ENCODE data around the gene MTURN.

MTURN gene

GRCh38 chr7:30155481-30155880 is 20.7 kb downstream of the MTURN start:
- H3K9me3 ChIP-seq, result no peaks in the 10 kb centered on the region
- H3K4me3 ChIP-seq (ENCODE audit: low read depth in 1 of 2, low read length in 1 of 2), result no peak overlapping the region
- H3K27ac ChIP-seq, result no peak overlapping the region
- peaks cover 22 to 42% of the 10 kb centered on the region in 2 experiments for H3K4me1 ChIP-seq (ENCODE audit: control insufficient read depth in 1 of 2, insufficient read depth in 1 of 2, low read depth in 1 of 2, low read length in 1 of 2)
- H3K36me3 ChIP-seq, result peaks cover 23% of the 10 kb centered on the region
- no peaks in the 10 kb centered on the region for H3K27me3 ChIP-seq
- no peak for TF ChIP-seq CTCF (IDR thresholded peaks at IDR 0.05)

DNA sequence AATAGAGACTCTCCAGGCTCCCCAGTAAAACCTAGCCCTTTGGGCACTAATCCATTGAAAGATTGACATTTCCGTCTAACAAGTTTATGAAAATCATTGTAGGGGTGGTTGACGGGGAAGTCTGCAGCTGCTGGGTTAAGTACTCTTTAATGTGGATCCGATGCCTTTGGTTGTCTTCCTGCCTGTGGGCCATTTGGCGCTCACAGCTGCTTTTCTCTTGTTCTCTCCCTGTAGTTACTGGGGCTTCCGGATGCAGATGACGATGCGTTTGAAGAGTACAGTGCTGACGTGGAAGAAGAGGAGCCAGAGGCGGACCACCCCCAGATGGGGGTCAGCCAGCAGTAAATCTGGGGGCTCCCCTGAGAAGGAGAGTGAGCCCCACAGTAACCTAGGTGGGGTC is 22.4 kb downstream of the MTURN start:
- H3K4me1 ChIP-seq (ENCODE audit: control insufficient read depth in 1 of 2, insufficient read depth in 1 of 2, low read depth in 1 of 2, low read length in 1 of 2), result peaks cover 39 to 59% of the 10 kb centered on the region in 2 experiments
- no peaks in the 10 kb centered on the region for H3K9me3 ChIP-seq
- H3K27ac ChIP-seq, result peak overlapping the region; percentile 9
- no peak for TF ChIP-seq CTCF (IDR thresholded peaks at IDR 0.05)
- H3K27me3 ChIP-seq, result no peaks in the 10 kb centered on the region
- no peak overlapping the region for H3K4me3 ChIP-seq (ENCODE audit: low read depth in 1 of 2, low read length in 1 of 2)
- H3K36me3 ChIP-seq, result peaks cover 16% of the 10 kb centered on the region

- Histone ChIP-seq H3K9me3 (no peaks in the 10 kb centered on the region), H3K4me3 (ENCODE audit: low read depth in 1 of 2, low read length in 1 of 2) (peak overlapping the region; percentile 44 to 45), H3K27me3 (no peaks in the 10 kb centered on the region), H3K36me3 (peaks cover 4% of the 10 kb centered on the region), H3K4me1 (ENCODE audit: control insufficient read depth in 1 of 2, insufficient read depth in 1 of 2, low read depth in 1 of 2, low read length in 1 of 2) (peaks cover 59 to 79% of the 10 kb centered on the region in 2 experiments), H3K27ac (peak overlapping the region; percentile 89)
- TF ChIP-seq CTCF (IDR thresholded peaks at IDR 0.05), result no peak
These were observed 24.4 kb downstream of the MTURN start for GRCh38 chr7:30159163-30159562.

DNA sequence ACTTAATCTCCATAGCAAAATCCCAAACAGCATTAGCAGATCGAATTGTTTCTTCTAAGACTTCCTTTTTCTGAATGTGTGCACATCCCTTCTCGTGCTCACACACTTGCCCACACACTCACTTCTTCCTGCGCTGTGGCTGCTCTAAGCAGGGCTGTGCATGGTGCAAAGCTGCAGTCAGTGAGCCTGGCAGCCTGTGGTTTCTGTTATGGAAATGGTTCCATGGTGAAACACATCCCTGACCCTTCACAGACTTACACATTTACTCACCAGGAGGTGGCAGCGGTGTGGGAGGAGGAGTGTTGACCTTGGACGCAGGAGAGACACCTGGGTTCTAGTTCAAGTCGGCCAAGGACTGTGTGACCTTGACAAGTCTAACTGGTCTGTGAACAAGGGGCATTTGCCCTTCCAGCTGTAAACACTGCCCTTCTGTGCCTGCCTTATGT is 24.9 kb downstream of the MTURN start:
- Histone ChIP-seq H3K4me1 (ENCODE audit: control insufficient read depth in 1 of 2, insufficient read depth in 1 of 2, low read depth in 1 of 2, low read length in 1 of 2) (peaks cover 61 to 82% of the 10 kb centered on the region in 2 experiments), H3K36me3 (peaks cover 4% of the 10 kb centered on the region), H3K9me3 (no peaks in the 10 kb centered on the region), H3K4me3 (ENCODE audit: low read depth in 1 of 2, low read length in 1 of 2) (peak overlapping the region; percentile 44 to 45), H3K27me3 (no peaks in the 10 kb centered on the region), H3K27ac (peak overlapping the region; percentile 89)
- TF ChIP-seq CTCF (IDR thresholded peaks at IDR 0.05), result no peak

GRCh38 chr7:30160329-30160728 is 25.5 kb downstream of the MTURN start:
- no peak for TF ChIP-seq CTCF (IDR thresholded peaks at IDR 0.05)
- H3K4me3 ChIP-seq (ENCODE audit: low read depth in 1 of 2, low read length in 1 of 2), result peak overlapping the region; percentile 44 to 45
- H3K4me1 ChIP-seq (ENCODE audit: control insufficient read depth in 1 of 2, insufficient read depth in 1 of 2, low read depth in 1 of 2, low read length in 1 of 2), result peaks cover 67 to 87% of the 10 kb centered on the region in 2 experiments
- no peaks in the 10 kb centered on the region for H3K9me3 ChIP-seq
- H3K36me3 ChIP-seq, result peaks cover 3% of the 10 kb centered on the region
- H3K27ac ChIP-seq, result peak overlapping the region; percentile 89
- H3K27me3 ChIP-seq, result no peaks in the 10 kb centered on the region

- no peaks in the 10 kb centered on the region for H3K27me3 ChIP-seq
- H3K36me3 ChIP-seq, result no peaks in the 10 kb centered on the region
- TF ChIP-seq CTCF (IDR thresholded peaks at IDR 0.05), result no peak
- peaks cover 81 to 88% of the 10 kb centered on the region in 2 experiments for H3K4me1 ChIP-seq (ENCODE audit: control insufficient read depth in 1 of 2, insufficient read depth in 1 of 2, low read depth in 1 of 2, low read length in 1 of 2)
- H3K27ac ChIP-seq, result peak overlapping the region; percentile 89
- H3K4me3 ChIP-seq (ENCODE audit: low read depth in 1 of 2, low read length in 1 of 2), result no peak overlapping the region
- no peaks in the 10 kb centered on the region for H3K9me3 ChIP-seq
These were observed 27.3 kb downstream of the MTURN start for GRCh38 chr7:30162133-30162532.

Data from neutrophil (primary cell).